Coronary artery (tissue), 2 donors: Measurements from ENCODE around the gene HSF2.
"Not testable (repeated sequence)": the region's sequence is repeated elsewhere in the genome, so short reads cannot be mapped to it uniquely, and the experiment has no call there.

Source experiments
- DNase-seq: peaks from one replicate; pipeline ENCODE4 v3.0.0-alpha.2; 2017; ENCODE audit warnings: low spot score
- H3K27ac ChIP-seq, 2 donors: fragments of 200-600 bp; sonication (generic); one replicate each; pipeline ENCODE4 v1.5.1; 2016 to 2019
- H3K4me3 ChIP-seq: fragments of 200-600 bp; sonication (generic); 2 replicates; pipeline ENCODE4 v1.5.1; 2016; ENCODE audit warnings: mild to moderate bottlenecking, moderate library complexity
- CTCF ChIP-seq: fragments of 200-600 bp; sonication (generic); IDR thresholded peaks from one replicate; pipeline ENCODE4 v1.5.1; 2019; ENCODE audit warnings: antibody characterized with exemption

The HSF2 gene

GRCh38 chr6:122445274-122445673 lies 45.8 kb downstream of the HSF2 start:
- Histone ChIP-seq H3K4me3 (no peak overlapping the region), H3K27ac (no peak overlapping the region)
- no peak for DNase-seq
- no peak for TF ChIP-seq CTCF

GRCh38 chr6:122449069-122449468 lies 49.6 kb downstream of the HSF2 start:
- no peak overlapping the region for H3K27ac ChIP-seq
- DNase-seq, result no peak
- no peak overlapping the region for H3K4me3 ChIP-seq
- TF ChIP-seq CTCF, result no peak

GRCh38 chr6:122452509-122452908 lies 53.1 kb downstream of the HSF2 start:
- no peak for TF ChIP-seq CTCF
- H3K4me3 ChIP-seq, result no peak overlapping the region
- no peak overlapping the region for H3K27ac ChIP-seq
- no peak for DNase-seq

GRCh38 chr6:122454673-122455072 lies 55.2 kb downstream of the HSF2 start:
- no peak overlapping the region for H3K4me3 ChIP-seq
- no peak for DNase-seq
- TF ChIP-seq CTCF, result no peak
- H3K27ac ChIP-seq, result no peak overlapping the region

GRCh38 chr6:122455116-122455515 lies 55.7 kb downstream of the HSF2 start:
- H3K4me3 ChIP-seq, DNase-seq, H3K27ac ChIP-seq: not testable (repeated sequence)

- Histone ChIP-seq H3K4me3 (no peak overlapping the region), H3K27ac (no peak overlapping the region)
- no peak for TF ChIP-seq CTCF
- DNase-seq, result no peak
Measured at GRCh38 chr6:122458087-122458486, 58.6 kb downstream of the HSF2 start.

GRCh38 chr6:122459240-122459639 lies 59.8 kb downstream of the HSF2 start:
- TF ChIP-seq CTCF, result no peak
- no peak overlapping the region for H3K27ac ChIP-seq
- DNase-seq, result no peak

GRCh38 chr6:122459865-122460416 lies 60.5 kb downstream of the HSF2 start:
- DNase-seq, H3K27ac ChIP-seq, H3K4me3 ChIP-seq: not testable (repeated sequence)

More at GRCh38 chr6:122459240-122459639, 59.8 kb downstream of the HSF2 start:
- H3K4me3 ChIP-seq, result peak overlapping the region; percentile 29
